GM11168 (cell line): ENCODE measurements around the gene MED4.

Experiments
- in situ Hi-C: fragments of 300-500 bp; cut with MboI; formaldehyde crosslinking; loops from one replicate; pipeline ENCODE4 v1.12.0; 2022; ENCODE audit warnings: low sequenced_read_pairs; ENCODE audit not compliant: unreplicated experiment

Gene MED4, protein sequence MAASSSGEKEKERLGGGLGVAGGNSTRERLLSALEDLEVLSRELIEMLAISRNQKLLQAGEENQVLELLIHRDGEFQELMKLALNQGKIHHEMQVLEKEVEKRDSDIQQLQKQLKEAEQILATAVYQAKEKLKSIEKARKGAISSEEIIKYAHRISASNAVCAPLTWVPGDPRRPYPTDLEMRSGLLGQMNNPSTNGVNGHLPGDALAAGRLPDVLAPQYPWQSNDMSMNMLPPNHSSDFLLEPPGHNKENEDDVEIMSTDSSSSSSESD

DNA sequence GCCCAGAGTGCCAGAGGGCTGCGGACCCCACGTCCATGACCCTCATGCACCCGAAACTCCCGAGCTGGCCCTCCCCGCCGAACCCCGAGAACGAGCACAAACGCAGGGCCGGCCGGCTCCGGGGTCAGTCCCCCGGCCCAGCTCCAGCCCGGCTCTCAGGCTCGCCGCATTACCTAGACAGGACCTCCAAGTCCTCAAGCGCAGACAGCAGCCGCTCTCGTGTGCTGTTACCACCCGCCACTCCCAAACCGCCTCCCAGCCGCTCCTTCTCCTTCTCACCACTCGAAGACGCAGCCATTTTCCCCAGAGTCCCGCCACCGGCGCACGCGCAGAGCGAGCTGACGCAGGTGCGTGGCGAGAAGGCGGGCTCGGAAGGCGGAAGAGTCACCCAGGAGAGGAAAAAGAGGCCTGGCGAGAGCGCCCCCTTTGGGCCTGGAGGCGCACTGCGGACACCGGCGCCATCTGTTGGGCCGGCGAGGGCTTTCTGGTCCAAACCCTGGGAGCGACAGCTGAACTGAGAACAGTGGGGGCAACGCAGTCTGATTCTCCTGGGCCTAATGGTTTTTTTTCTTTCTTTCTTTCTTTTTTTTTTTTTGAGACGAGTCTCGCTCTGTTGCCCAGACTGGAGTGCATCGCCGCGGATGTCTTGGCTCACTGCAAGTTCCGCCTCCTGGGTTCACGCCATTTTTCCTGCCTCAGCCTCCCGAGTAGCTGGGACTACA, at the start of gene MED4:
Gene MED4 (minus strand): TSS at position 324 of the 722 bp plus-strand sequence. CDS start 26 bp downstream, at position 298.
- in situ Hi-C loops, result no loop called here

DNA sequence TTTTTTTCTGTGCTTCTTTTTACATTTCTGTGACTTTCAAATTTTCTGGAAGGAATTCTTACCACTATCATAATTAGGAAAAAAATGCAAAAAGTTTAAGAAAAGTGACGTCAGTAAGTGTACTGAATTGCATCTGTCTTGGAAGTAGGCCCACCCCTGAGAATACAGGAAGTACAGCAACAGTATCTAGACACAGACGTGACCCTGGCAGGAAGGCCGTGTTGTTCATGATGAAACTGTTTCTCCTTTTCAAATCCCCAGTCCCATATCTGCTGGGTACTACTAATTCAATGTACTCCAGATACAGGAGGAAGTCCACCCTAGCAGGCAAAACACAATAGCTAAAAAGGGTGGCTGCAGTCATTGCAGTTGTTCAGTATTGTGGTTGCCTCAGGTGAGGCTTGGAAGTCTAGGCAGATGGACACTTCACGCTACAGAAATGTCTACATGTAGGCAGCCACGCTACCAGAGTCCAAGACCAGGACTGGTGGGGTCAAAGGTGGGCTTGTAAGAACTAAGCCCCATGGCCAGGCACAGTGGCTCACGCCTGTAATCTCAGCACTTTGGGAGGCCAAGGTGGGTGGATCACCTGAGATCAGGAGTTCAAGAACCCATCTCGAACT, 49.6 kb upstream of the MED4 start:
- in situ Hi-C loops, result no loop called here

DNA sequence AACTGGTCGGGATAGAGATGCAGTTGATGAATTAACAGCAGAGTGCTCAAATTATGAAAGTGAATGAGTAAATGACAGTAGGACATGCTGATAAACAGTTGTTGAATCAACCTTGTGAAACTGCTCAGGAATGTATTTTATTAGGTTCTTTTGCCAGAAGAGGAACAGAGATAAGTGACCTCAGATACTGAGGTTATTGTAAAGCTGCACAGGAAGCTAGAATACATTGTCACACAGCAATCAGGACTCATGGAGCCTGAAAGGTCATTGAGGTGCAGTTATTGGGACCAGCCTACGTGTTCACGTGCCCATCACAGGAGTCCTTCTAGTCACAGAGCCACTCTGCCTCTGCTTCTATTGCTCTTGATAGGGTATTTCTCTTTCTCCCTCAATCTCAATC, 47.5 kb upstream of the MED4 start:
- in situ Hi-C loops, result no loop called here

GRCh38 chr13:48138270-48138669, 43.4 kb upstream of the MED4 start:
- in situ Hi-C loops, result no loop called here

DNA sequence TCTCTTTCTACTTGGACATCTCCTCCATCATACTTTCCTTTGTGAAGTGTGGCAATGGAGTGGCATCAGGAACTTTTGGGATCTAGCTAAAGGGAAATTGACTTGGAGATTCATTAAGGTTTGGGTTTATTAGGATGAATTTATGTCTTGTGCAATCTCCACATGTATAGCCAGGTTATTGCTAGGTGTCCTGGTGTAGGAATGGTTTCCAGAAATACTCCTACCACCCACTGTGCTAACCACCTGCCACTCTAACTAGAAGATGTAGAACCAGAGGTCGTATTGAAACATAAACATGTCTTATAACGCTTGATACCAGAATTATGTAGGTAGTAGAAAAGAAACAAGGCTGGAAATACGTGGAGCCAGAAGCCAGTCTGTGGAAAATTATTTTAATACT, 38.1 kb upstream of the MED4 start:
- in situ Hi-C loops, result no loop called here

- in situ Hi-C loops, result no loop called here
Measured at GRCh38 chr13:48131533-48131932, 36.6 kb upstream of the MED4 start.

- in situ Hi-C loops, result loop anchor here (10.0 kb wide), 3 partner anchors 98 to 638 kb away; no protein-coding TSS in a partner anchor
Measured at GRCh38 chr13:48126944-48127830, 32.3 kb upstream of the MED4 start.

DNA sequence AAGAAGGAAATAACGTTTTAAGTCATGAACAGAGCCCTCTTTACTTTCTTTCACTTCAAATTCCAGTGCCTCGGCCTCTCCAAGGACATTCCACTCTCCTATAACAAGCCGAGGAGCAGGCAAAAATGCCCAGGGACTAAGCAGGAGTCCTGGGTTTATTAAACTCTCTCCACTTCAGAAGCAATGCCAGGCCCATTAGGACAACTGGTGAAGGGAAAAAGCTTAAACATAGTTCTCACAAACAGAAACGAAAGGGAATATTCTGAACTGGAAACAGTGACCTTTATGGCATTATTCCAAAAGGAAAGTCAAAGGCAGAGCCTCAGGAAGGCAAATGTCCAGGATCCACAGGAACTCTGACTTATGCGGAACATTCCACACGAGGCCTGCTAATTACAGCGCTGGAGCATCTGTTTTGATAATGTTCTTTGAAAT, 30.9 kb upstream of the MED4 start:
- in situ Hi-C loops, result loop anchor here (10.0 kb wide), 3 partner anchors 99 to 639 kb away; no protein-coding TSS in a partner anchor

DNA sequence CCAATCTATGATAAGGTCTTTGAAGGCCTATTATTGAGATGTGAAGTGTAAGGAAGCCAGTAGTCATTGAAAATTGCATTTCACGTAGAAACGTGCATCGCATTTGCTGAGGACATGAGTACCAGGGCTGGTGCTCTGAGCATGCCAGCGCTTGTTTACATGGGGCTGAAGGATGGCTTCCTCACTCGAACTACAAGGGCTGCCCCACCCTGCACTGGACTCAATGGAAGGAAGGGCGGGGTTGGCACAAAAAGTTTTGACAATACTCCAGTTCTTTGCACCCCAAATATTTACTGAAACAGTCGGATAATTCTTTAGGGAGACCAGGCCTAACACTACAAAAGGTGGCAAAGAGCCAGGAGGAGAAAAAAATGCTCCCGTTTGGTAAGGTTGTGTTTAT, 28.9 kb upstream of the MED4 start:
- in situ Hi-C loops, result loop anchor here (10.0 kb wide), 3 partner anchors 101 to 641 kb away; no protein-coding TSS in a partner anchor

DNA sequence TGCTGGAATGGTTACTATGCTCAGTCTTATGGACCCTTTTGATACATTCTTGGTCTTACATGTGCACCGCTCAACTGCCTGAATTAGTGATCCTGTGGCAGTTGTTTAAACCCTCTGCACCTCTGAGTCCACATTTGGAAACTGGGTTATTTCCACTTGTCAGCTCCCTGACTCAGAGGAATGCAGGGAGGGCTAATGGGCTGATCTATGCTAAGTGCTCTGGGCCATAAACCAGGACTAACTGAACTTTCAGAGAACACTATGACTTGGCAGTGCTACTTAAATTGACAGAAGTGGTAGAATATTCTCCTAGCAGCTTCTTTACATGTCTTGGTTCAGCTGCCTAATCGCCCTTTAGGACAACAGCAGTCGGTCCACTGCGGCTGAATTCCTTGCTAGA, 26.8 kb upstream of the MED4 start:
- in situ Hi-C loops, result loop anchor here (10.0 kb wide), 3 partner anchors 103 to 643 kb away; no protein-coding TSS in a partner anchor

DNA sequence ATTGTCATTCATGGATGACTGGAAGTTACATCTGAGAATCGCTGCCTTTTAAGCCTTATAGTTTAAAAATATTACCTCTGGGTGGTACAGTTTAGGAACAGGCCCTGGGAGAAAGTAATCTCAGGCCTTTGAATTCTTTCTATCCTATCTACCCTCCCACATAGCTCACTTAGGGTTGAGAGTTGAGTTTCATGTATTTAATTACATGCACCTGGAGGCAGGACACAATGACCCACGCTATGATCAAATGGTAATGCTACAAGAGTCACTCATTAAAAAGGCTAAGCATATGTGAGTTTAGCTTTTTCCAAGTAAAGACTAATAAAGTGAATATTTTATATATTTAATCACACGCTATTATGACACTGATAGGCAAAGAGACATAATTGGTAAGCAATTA, 25.3 kb upstream of the MED4 start:
- in situ Hi-C loops, result loop anchor here (10.0 kb wide), 3 partner anchors 105 to 645 kb away; no protein-coding TSS in a partner anchor

DNA sequence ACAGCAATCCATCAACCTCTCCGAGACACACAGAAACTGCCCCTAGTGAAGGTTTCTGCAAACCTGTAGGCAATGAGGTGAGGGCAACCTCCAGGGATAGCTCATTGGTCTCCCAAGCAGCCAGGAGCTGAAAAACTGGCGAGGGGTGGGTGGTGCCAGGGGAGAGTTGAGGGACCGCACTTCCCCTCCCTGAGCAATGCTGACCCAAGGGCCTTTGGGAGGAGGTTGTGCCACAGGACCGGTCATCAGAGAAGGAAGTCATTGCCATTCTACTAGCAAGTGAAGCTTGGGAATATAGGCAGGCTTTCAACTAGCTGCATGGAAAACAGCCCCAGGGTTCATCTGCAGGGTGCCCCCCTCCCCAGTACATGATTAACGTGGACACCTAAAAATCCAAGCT, 23.1 kb upstream of the MED4 start:
- in situ Hi-C loops, result no loop called here

GRCh38 chr13:48116808-48117207, 21.9 kb upstream of the MED4 start:
- in situ Hi-C loops, result no loop called here

GRCh38 chr13:48113756-48114130, 18.8 kb upstream of the MED4 start:
- in situ Hi-C loops, result no loop called here

DNA sequence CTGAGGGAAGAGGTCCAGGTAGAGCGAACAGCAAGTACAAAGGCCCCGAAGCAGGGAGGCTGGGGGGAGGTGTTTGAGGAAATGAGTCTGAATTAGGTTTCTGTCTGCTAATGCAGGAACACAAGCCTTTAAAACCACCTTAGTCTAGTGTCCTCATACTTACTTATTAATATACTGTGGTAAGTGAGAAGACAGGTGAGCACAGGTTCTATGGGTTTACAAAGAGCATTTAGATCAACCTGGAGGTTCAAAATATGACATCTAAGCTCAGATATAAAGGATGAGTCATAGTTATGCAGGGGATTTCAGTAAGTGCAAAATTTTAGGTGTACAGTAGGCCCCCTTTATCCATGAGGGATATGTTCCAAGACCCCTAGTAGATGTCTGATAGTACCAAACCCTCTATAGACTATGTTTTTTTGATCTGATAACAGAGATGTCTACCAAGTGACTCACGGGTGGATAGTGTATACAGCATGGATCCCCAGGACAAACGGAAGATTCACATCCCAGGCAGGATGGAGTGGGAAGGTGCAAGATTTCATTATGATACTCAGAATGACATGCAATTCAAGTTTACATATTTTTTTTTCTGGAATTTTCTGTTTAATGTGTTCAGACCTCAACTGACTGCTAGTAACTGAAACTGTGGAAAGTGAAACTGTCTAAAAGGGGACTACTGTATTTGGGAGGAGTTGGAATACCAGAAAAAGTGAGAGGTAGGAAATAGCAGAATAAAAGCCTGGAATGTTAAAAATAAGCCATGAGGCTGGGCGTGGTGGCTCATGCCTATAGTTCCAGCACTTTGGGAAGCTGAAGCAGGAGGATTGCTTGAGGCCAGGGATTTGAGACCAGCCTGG, 18.2 kb upstream of the MED4 start:
- in situ Hi-C loops, result no loop called here

- in situ Hi-C loops, result no loop called here
Measured at GRCh38 chr13:48110931-48111721, 16.2 kb upstream of the MED4 start.

- in situ Hi-C loops, result no loop called here
Measured at GRCh38 chr13:48110132-48110868, 15.4 kb upstream of the MED4 start.

DNA sequence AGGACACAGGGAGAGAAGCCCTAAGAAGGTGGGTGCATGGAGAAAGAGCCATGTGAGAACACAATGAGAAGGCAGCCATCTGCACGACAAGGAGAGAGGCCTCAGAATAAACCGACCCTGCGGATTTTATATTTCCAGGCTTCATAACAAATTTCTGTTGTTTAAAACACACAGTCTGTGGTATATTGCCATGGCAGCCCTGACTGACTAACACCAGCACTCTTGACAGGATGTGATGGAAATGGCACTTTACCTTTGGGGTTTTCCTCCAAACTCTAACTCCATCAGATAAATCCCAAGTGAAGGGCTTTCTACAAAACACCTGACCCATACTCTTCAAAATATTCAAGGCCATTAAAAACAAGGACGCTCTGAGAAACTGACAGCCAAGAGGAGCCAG, 13.2 kb upstream of the MED4 start:
- in situ Hi-C loops, result no loop called here
